Measurements from ENCODE around the gene TXNDC11. TPM values are rescaled to one million over a fixed set of nuclear protein-coding genes. Genes with fewer than 3 reads are reported as not detected.

Gene TXNDC11
- total and polyA plus RNA-seq, 9 of the 15 experiments (the other 6 are each of a cell fraction or from before 2014, with no cell fraction given): 0.66 to 32.6 (median 26.2) TPM

DNA sequence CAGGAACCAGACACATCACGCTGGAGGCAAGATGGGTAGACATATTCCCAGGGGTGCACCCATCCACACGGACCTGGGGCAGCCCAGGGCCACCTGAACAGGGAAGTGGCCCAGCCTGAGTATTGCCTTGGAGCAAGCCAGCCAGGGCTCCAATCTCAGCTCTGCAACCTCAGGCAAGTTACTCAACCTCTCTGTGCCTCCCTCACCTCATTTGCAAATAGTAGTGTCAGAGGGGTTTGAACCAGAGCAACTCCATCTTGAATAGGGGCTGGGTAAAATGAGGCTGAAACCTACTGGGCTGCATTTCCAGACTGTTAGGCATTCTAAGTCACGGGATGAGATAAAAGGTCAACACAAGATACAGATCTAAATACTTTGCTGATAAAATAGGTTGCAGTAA is 109.5 kb downstream of the TXNDC11 start (continued):
- TF ChIP-seq MLX (CRISPR knock-in tag; conservative IDR thresholded peaks at IDR 0.05) (no peak), ZNF134 (CRISPR knock-in tag; conservative IDR thresholded peaks at IDR 0.05) (no peak), MECOM (CRISPR knock-in tag; IDR thresholded peaks at IDR 0.05) (no peak), DDX20 (tag; IDR thresholded peaks at IDR 0.05; ENCODE audit: low read depth) (peak; percentile 68; the same call in 1 of the 2 replicates)

DNA sequence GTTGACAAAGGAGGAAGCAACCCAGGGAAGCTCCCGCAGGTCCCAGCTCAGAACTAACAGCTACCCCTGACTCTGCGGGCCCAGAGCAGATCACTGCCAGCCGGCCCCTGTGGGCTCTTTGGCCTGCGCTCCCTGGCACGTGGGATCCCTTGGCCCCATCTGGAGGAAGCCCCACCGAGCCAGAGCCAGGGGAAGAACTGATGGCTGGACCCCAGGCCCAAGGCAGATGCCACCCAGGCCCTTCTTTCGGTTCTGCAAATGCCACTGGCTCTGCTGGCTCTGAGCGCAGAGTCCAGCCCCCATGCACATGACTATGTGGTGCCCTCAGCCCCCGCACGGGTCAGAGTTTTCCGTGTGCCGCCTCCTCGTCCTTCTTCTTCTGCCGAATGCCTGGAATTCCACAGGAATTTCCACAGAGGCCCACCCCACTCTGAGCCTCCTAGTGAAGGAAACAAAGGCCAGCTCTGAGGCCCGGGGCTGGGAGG is 110.2 kb downstream of the TXNDC11 start:
- Histone ChIP-seq H3K27ac (ENCODE audit: extremely low read depth, low read depth, low read length) (no peak overlapping the region), H3K79me2 (ENCODE audit: control insufficient read depth, insufficient read depth, low read length) (no peaks in the 10 kb centered on the region), H3K4me1 (replicated peaks in 1 of 2; ENCODE audit: control insufficient read depth in 2 of 2, insufficient read depth in 2 of 2, low read length in 2 of 2) (peaks cover 7 to 8% of the 10 kb centered on the region in 2 experiments; a peak in 4 of 5 replicates), H3K9ac (ENCODE audit: insufficient read depth in 1 of 2, low read depth in 2 of 2, low read length in 2 of 2) (no peak overlapping the region), H4K20me1 (replicated peaks; ENCODE audit: control insufficient read depth, insufficient read depth, low read length) (no peaks in the 10 kb centered on the region), H2AFZ (ENCODE audit: low read depth, low read length) (no peak overlapping the region), H3K9me1 (ENCODE audit: control insufficient read depth, insufficient read depth, low read length) (no peaks in the 10 kb centered on the region), H3K4me3 (no peak overlapping the region), H3K27me3 (ENCODE audit: control insufficient read depth in 2 of 2, insufficient read depth in 2 of 2, low read length in 2 of 2) (peaks cover 3 to 37% of the 10 kb centered on the region in 2 experiments; a peak in 4 of 5 replicates), H3K4me2 (ENCODE audit: insufficient read depth, low read length) (no peak overlapping the region), H3K9me3 (replicated peaks; ENCODE audit: control insufficient read depth, insufficient read depth, low read depth, low read length) (no peaks in the 10 kb centered on the region), H3K36me3 (ENCODE audit: control insufficient read depth, insufficient read depth, low read length) (no peaks in the 10 kb centered on the region)
- ATAC-seq (no peak), FAIRE-seq (no peak), DNase-seq (ENCODE audit: extremely low read depth in 1 of 4, low spot score in 3 of 4) (no peak)
- WGBS (ENCODE audit: insufficient coverage, low coverage, missing lambda C conversion rate): 38% methylated on average over 11 of the region's 15 CpGs
- no TSS peak for BruUV-seq (replicated peaks)
- TF ChIP-seq ESRRA (IDR thresholded peaks at IDR 0.05; ENCODE audit: borderline replicate concordance, low read depth): 0 out of 2 replicates have a peak, but pooled peaks have one; percentile 2
- no peak for TF ChIP-seq ZBTB17 (CRISPR knock-in tag; IDR thresholded peaks at IDR 0.05)
- TF ChIP-seq ZC3H4 (CRISPR knock-in tag; IDR thresholded peaks at IDR 0.05; ENCODE audit: borderline replicate concordance): no peak
- TF ChIP-seq CREB1 (IDR thresholded peaks at IDR 0.05): no peak
- no peak for TF ChIP-seq CREB1 (CRISPR knock-in tag; IDR thresholded peaks at IDR 0.05)
- in situ Hi-C loops (cut with MboI) (no loop called here), intact Hi-C loops (cut with micrococcal nuclease) (no loop called here)
- ChIA-PET CTCF (ENCODE audit: low intra/inter-chr PET ratio) (no interaction called here), POLR2A (interaction anchor here (0.6 to 1.0 kb wide), 2 partner anchors 10 to 19 kb away, joined by 3 read pairs; no protein-coding TSS in a partner anchor)
